ENCODE measurements around the gene PPARGC1A. TPM values are rescaled to one million over a fixed set of nuclear protein-coding genes. Genes with fewer than 3 reads are reported as not detected.

The PPARGC1A gene
- total and polyA plus RNA-seq, 7 donors, result 7.8 to 89.3 (median 37.2) TPM

DNA sequence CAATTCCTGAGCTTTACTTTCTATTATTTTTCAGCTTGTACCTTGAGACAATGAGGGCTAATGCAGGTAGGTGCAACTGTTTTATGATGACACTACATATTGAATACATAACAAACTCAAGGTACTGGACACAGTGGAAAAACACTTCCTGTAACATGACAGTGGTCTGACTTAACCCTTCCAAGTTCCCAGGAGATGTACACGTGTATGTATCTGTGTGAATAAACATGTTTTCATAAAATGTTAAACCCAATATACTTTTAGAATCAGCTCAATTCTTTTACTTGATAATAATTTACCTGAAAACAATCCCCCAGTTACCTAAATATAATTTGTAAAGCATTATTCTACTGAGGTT is 1.2 kb upstream of the PPARGC1A start:
- ATAC-seq (no peak), DNase-seq (no peak)
- Histone ChIP-seq H3K27me3 (ENCODE audit: insufficient read depth in 3 of 3, low read length in 2 of 3) (no peaks in the 10 kb centered on the region), H3K4me3 (peak overlapping the region; percentile 76), H3K27ac (peak overlapping the region; percentile 95), H3K4me1 (no peaks in the 10 kb centered on the region), H3K36me3 (ENCODE audit: insufficient read depth in 1 of 2, low read depth in 1 of 2) (no peaks in the 10 kb centered on the region), H3K9me3 (no peaks in the 10 kb centered on the region)
- intact Hi-C loops (cut with DNase I), result loop anchor here in 1 of 2 donors (5.0 kb wide), 1 partner anchor 41 kb away; no protein-coding TSS in a partner anchor
- TF ChIP-seq CTCF (IDR thresholded peaks at IDR 0.05), result no peak
- 11 to 21% (median 20%) methylated on average over 1 of the region's 1 CpG for WGBS, 3 donors

- no peaks in the 10 kb centered on the region for H3K4me1 ChIP-seq
- DNase-seq (no peak), ATAC-seq (no peak)
- H3K9me3 ChIP-seq, result no peaks in the 10 kb centered on the region
- WGBS, 3 donors, result 4 to 16% (median 8%) methylated on average over 9 of the region's 9 CpGs
- intact Hi-C loops (cut with DNase I), result loop anchor here in 1 of 2 donors (5.0 kb wide), 1 partner anchor 42 kb away; no protein-coding TSS in a partner anchor
- H3K36me3 ChIP-seq (ENCODE audit: insufficient read depth in 1 of 2, low read depth in 1 of 2), result no peaks in the 10 kb centered on the region
- peak overlapping the region; percentile 95 for H3K27ac ChIP-seq
- TF ChIP-seq CTCF (IDR thresholded peaks at IDR 0.05), result no peak
- H3K27me3 ChIP-seq (ENCODE audit: insufficient read depth in 3 of 3, low read length in 2 of 3), result no peaks in the 10 kb centered on the region
- peak overlapping the region; percentile 76 for H3K4me3 ChIP-seq
Observed at GRCh38 chr4:23890369-23891063, 669 bp upstream of the PPARGC1A start.

DNA sequence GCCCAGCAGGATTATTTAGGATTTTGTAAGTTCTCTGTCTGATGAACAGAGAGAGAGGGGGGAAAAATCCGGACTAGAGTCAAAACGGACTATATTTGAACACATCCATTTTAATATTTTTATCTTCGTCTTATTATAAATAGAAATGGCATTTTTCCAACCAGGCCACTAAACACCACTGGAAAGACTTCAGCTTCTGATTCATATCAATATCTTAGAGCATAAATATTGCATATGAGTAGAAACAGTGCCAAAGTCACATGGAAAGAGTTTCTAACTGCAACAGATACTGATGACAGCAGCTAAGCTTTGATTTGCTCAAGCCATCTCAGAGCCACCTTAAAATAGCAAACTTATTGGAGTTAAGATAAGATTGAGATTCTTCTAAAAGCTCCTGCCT is 456 bp downstream of the PPARGC1A start:
- ATAC-seq (peak in 3 of 4 donors; percentile 12 to 17 (median 15)), DNase-seq (no peak)
- peaks cover 3% of the 10 kb centered on the region for H3K4me1 ChIP-seq
- intact Hi-C loops (cut with DNase I), result loop anchor here in 1 of 2 donors (5.0 kb wide), 1 partner anchor 43 kb away; no protein-coding TSS in a partner anchor
- WGBS, 3 donors, result 0 to 1% (median 0%) methylated on average over 3 of the region's 3 CpGs
- TF ChIP-seq CTCF (IDR thresholded peaks at IDR 0.05), result no peak
- no peaks in the 10 kb centered on the region for H3K36me3 ChIP-seq (ENCODE audit: insufficient read depth in 1 of 2, low read depth in 1 of 2)
- H3K4me3 ChIP-seq, result peak overlapping the region; percentile 76
- peak overlapping the region; percentile 95 for H3K27ac ChIP-seq
- no peaks in the 10 kb centered on the region for H3K9me3 ChIP-seq
- no peaks in the 10 kb centered on the region for H3K27me3 ChIP-seq (ENCODE audit: insufficient read depth in 3 of 3, low read length in 2 of 3)

DNA sequence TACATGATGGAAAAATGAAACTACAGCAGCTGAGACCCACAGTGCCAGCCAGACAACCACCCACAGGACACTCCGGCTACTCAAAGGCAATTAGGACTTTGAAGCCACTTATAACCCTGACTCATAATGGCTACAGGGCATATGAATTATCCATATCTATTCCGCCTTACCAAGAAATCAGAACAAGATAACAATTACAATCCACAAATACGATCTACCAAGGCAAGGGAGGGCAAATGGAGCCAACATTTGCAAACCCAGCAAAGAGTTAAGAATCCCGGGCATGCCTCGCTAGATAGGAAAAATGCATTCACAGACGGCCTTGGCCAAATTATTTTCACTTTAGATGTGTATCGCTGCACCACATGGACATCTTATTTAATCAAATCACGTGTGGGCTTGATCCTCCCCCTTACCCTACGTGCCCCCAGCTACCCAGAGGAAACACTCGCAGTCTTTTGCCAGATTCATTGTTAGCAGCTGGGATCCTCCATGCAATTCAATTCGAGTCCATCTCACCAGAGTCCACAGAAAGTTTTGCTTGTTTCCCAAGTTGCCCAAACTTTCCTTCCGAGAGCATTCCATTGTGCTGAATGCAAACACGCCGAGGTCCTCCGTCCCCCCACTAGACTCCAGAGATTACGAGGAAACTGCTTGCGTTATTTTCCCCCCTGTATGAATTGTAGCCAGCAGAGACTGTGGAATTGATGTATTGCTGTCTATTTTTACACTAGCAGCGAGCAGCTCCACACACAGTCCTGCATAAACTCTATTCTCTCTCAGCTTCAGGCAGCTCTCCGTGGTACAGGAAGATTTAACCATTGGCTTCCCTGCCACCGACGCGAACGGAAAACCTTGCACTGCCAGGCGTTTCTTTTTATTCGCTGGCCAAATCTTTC is 1.2 kb downstream of the PPARGC1A start:
- H3K9me3 ChIP-seq, result no peaks in the 10 kb centered on the region
- H3K4me3 ChIP-seq, result peak overlapping the region; percentile 76
- intact Hi-C loops (cut with DNase I), result loop anchor here in 1 of 2 donors (5.0 kb wide), 1 partner anchor 44 kb away; no protein-coding TSS in a partner anchor
- DNase-seq (no peak), ATAC-seq (peak; percentile 46 to 72 (median 64))
- no peak for TF ChIP-seq CTCF (IDR thresholded peaks at IDR 0.05)
- H3K36me3 ChIP-seq (ENCODE audit: insufficient read depth in 1 of 2, low read depth in 1 of 2), result no peaks in the 10 kb centered on the region
- peak overlapping the region; percentile 95 for H3K27ac ChIP-seq
- peaks cover 9% of the 10 kb centered on the region for H3K4me1 ChIP-seq
- 1 to 2% (median 2%) methylated on average over 25 of the region's 25 CpGs for WGBS, 3 donors
- no peaks in the 10 kb centered on the region for H3K27me3 ChIP-seq (ENCODE audit: insufficient read depth in 3 of 3, low read length in 2 of 3)
